K562 (cell line): ENCODE measurements around the gene CTIF. TPM values are rescaled to one million over a fixed set of nuclear protein-coding genes. Genes with fewer than 3 reads are reported as not detected.

Experiments
- ATAC-seq: fragments of 200-7000 bp; cut with Tn5 transposase; 3 replicates; pipeline ENCODE4 v1.9.1; 2020; ENCODE audit warnings: moderate library complexity
- BruUV-seq: library from RNA; stranded (reverse); fragments of 400-500 nt; replicated peaks from 2 replicates; lab custom pipeline; 2021; lab: Mats Ljungman, UMichigan
- CTCF ChIA-PET: fragments of 300-600 bp; formaldehyde crosslinking; extraction: SDS; loops from one replicate; lab custom pipeline; 2021; ENCODE audit warnings: low intra/inter-chr PET ratio; lab: Yijun Ruan, JAX
- POLR2A ChIA-PET: fragments of 300-600, 350-650 bp; sonication (Branson Sonifier 250); formaldehyde crosslinking; extraction: SDS; loops from one replicate; lab custom pipeline; 2021; ENCODE audit warnings: antibody characterized with exemption, inconsistent platforms; lab: Yijun Ruan, JAX
- DNase-seq, 4 experiments: peaks; one replicate each; pipeline versions ENCODE4 v3.0.0 to v3.0.0-alpha.2; 2011 to 2018; ENCODE audit warnings: low spot score in 3 of 4, mixed read lengths in 3 of 4; ENCODE audit errors: extremely low read depth in 1 of 4
- FAIRE-seq: peaks from 2 replicates; lab custom pipeline; 2011; peaks lifted over from hg19 to GRCh38; lab: Jason Lieb, UNC
- H2AFZ ChIP-seq: 2 replicates; pipeline ENCODE4 v1.6.0; 2011; ENCODE audit warnings: low read depth, low read length, control low read depth, inconsistent platforms
- H3K27ac ChIP-seq: fragments of 200-600 bp; 3 replicates; pipeline ENCODE4 v1.8.0; 2011; ENCODE audit warnings: low read depth, mild to moderate bottlenecking, control low read depth, inconsistent platforms, low read length, moderate library complexity, mixed read lengths; ENCODE audit errors: extremely low read depth
- H3K27me3 ChIP-seq, 2 experiments: fragments of 300-600 bp in 1 of 2; 2 replicates in 1 of 2; 3 replicates in 1 of 2; pipeline versions ENCODE4 v1.6.0 to v1.8.0; 2011; ENCODE audit warnings: inconsistent platforms in 2 of 2, low read length in 2 of 2, mild to moderate bottlenecking in 1 of 2, mixed read lengths in 1 of 2, moderate library complexity in 1 of 2; ENCODE audit not compliant: control insufficient read depth in 2 of 2, insufficient read depth in 2 of 2
- H3K36me3 ChIP-seq: fragments of 300-600 bp; 3 replicates; pipeline ENCODE4 v1.8.0; 2011; ENCODE audit warnings: mild to moderate bottlenecking, low read length, inconsistent platforms; ENCODE audit not compliant: control insufficient read depth, insufficient read depth
- H3K4me1 ChIP-seq, 2 experiments: fragments of 200-600 bp in 1 of 2; replicated peaks in 1 of 2; 2 replicates in 1 of 2; 3 replicates in 1 of 2; pipeline versions ENCODE4 v1.5.1 to v1.8.0; 2011; ENCODE audit warnings: inconsistent platforms in 2 of 2, low read length in 2 of 2, mild to moderate bottlenecking in 1 of 2, mixed read lengths in 1 of 2, moderate library complexity in 1 of 2; ENCODE audit not compliant: control insufficient read depth in 2 of 2, insufficient read depth in 2 of 2
- H3K4me2 ChIP-seq: 2 replicates; pipeline ENCODE4 v1.6.1; 2011; ENCODE audit warnings: low read length, control low read depth, inconsistent platforms, mixed read lengths; ENCODE audit not compliant: insufficient read depth
- H3K4me3 ChIP-seq: fragments of 200-600 bp; sonication (generic), shearing (Covaris generic); 2 replicates; pipeline ENCODE4 v1.5.1; 2016; ENCODE audit warnings: control low read depth, inconsistent platforms
- H3K79me2 ChIP-seq: fragments of 200-600 bp; 3 replicates; pipeline ENCODE4 v1.8.0; 2011; ENCODE audit warnings: low read length, inconsistent platforms; ENCODE audit not compliant: control insufficient read depth, insufficient read depth
- H3K9ac ChIP-seq, 2 experiments: 2 replicates each; pipeline versions ENCODE4 v1.6.0 to v1.6.1; 2011; ENCODE audit warnings: low read depth in 2 of 2, low read length in 2 of 2, control low read depth in 1 of 2, inconsistent platforms in 1 of 2, mild to moderate bottlenecking in 1 of 2, mixed read lengths in 1 of 2; ENCODE audit not compliant: insufficient read depth in 1 of 2
- H3K9me1 ChIP-seq: one replicate; pipeline ENCODE4 v1.6.0; 2011; ENCODE audit warnings: inconsistent platforms, mild to moderate bottlenecking, low read length, moderate library complexity; ENCODE audit not compliant: control insufficient read depth, insufficient read depth
- H3K9me3 ChIP-seq: replicated peaks from 2 replicates; pipeline ENCODE4 v1.5.1; 2011; ENCODE audit warnings: low read depth, low read length, inconsistent platforms; ENCODE audit not compliant: control insufficient read depth, insufficient read depth
- H4K20me1 ChIP-seq: replicated peaks from 2 replicates; pipeline ENCODE4 v1.6.1; 2011; ENCODE audit warnings: low read length, inconsistent platforms, mixed read lengths; ENCODE audit not compliant: control insufficient read depth, insufficient read depth
- HDAC3 ChIP-seq: fragments of 450-650 bp; IDR thresholded peaks from 2 replicates; pipeline ENCODE4 v1.6.1; 2018; ENCODE audit warnings: borderline replicate concordance, mild to moderate bottlenecking, moderate library complexity; ENCODE audit not compliant: partially characterized antibody
- NFIX ChIP-seq: fragments of 250-450 bp; sonication (Bioruptor Pico); IDR thresholded peaks from 2 replicates; pipeline ENCODE4 v1.4.0; 2020; ENCODE audit warnings: low read depth, mild to moderate bottlenecking, moderate library complexity
- POLR2AphosphoS5 ChIP-seq: IDR thresholded peaks from 2 replicates; pipeline ENCODE4 v1.6.1; 2011; ENCODE audit warnings: mild to moderate bottlenecking, low read depth, low read length, moderate library complexity; ENCODE audit not compliant: control insufficient read depth, insufficient read depth
- SRSF1 ChIP-seq: fragments of 200-400 bp; formaldehyde crosslinking; IDR thresholded peaks from 2 replicates; pipeline ENCODE4 v1.6.1; 2017; ENCODE audit warnings: mild to moderate bottlenecking, low read depth, low read length, moderate library complexity
- UBTF ChIP-seq, 2 experiments: IDR thresholded peaks; 2 replicates each; pipeline ENCODE4 v1.6.1; 2012; ENCODE audit warnings: improper control_type of control experiment in 2 of 2, low read depth in 2 of 2, low read length in 2 of 2, borderline replicate concordance in 1 of 2
- WGBS: fragments of 100-300 bp; shearing (Covaris generic); methylation state at CpG from one replicate; pipeline ENCODE4 v1.1.6; 2016; ENCODE audit warnings: low coverage, mixed read lengths; ENCODE audit not compliant: insufficient coverage; ENCODE audit errors: missing lambda C conversion rate; 5-methylcytosine and 5-hydroxymethylcytosine counted together
- in situ Hi-C: fragments of 300-500 bp; cut with MboI; formaldehyde crosslinking; loops from 4 replicates; pipeline ENCODE4 v1.15.0; 2018; ENCODE audit warnings: inconsistent platforms, mixed read lengths
- intact Hi-C: fragments of 100-400 bp; cut with micrococcal nuclease; formaldehyde crosslinking; loops from 2 replicates; pipeline ENCODE4 v1.14.2; 2022
- polyA plus RNA-seq, 8 experiments: library from polyadenylated mRNA; depleted of rRNA in 4 of 8; stranded (reverse) in 5 of 8; unstranded in 3 of 8; fragments of >200 nt; fragmentation: Nextera tagmentation in 2 of 8; fragmentation: Illumina TruSeq in 1 of 8; extraction: Ambion mirVana in 2 of 8; extraction: Trizol in 1 of 8; gene quantifications; 2 replicates each; pipeline versions ENCODE4 v1.2.1 to v1.2.3, GENCODE V29; 2011 to 2014; ENCODE audit warnings: inconsistent platforms in 1 of 8, missing spikeins in 1 of 8
- total RNA-seq, 7 experiments: library from RNA; depleted of rRNA in 6 of 7; stranded (reverse); fragments of >200 nt in 6 of 7; fragmentation: Illumina TruSeq in 2 of 7; extraction: Trizol in 2 of 7; gene quantifications; 2 replicates each; pipeline versions ENCODE4 v1.2.1 to v1.2.3, GENCODE V29; 2011 to 2021; ENCODE audit warnings: low replicate concordance in 1 of 7

Gene CTIF
- total and polyA plus RNA-seq, 9 of the 15 experiments (the other 6 are each of a cell fraction or from before 2014, with no cell fraction given): 0.17 to 11.5 (median 2.2) TPM

GRCh38 chr18:48736321-48737260, 197.8 kb downstream of the CTIF start:
- Histone ChIP-seq H3K9me3 (no peaks in the 10 kb centered on the region), H3K9ac (no peak overlapping the region), H2AFZ (no peak overlapping the region), H3K27ac (no peak overlapping the region), H3K4me2 (no peak overlapping the region), H3K27me3 (no peaks in the 10 kb centered on the region), H3K79me2 (no peaks in the 10 kb centered on the region), H3K4me1 (peaks cover 3 to 17% of the 10 kb centered on the region in 2 experiments; a peak in 4 of 5 replicates), H3K9me1 (no peaks in the 10 kb centered on the region), H3K4me3 (no peak overlapping the region), H3K36me3 (no peaks in the 10 kb centered on the region), H4K20me1 (no peaks in the 10 kb centered on the region)
- WGBS: 55% methylated on average over 7 of the region's 13 CpGs
- in situ Hi-C loops: no loop called here
- BruUV-seq: no TSS peak
- TF ChIP-seq UBTF (IDR thresholded peaks at IDR 0.05; ENCODE audit: borderline replicate concordance in 1 of 2, low read depth in 2 of 2, low read length in 2 of 2): no peak
- TF ChIP-seq HDAC3: no peak
- TF ChIP-seq NFIX (CRISPR knock-in tag): no peak
- TF ChIP-seq POLR2AphosphoS5: no peak
- no peak for TF ChIP-seq SRSF1
- ChIA-PET POLR2A (interaction anchor here (0.5 to 1.4 kb wide), 3 partner anchors 10 to 286 kb away, joined by 3 read pairs; no protein-coding TSS in a partner anchor), CTCF (no interaction called here)
- FAIRE-seq: no peak
- intact Hi-C loops: no loop called here
- ATAC-seq: no peak
- no peak for DNase-seq
